Measurements from ENCODE around the gene PTPN1.

GRCh38 chr20:50607850-50608749 is 97.9 kb downstream of the PTPN1 start:
- TF ChIP-seq POLR2AphosphoS5 (IDR thresholded peaks at IDR 0.05; ENCODE audit: low read depth, low read length) (no peak), SPI1 (IDR thresholded peaks at IDR 0.05; ENCODE audit: low read depth, low read length) (no peak), POLR2A (IDR thresholded peaks at IDR 0.05; ENCODE audit: low read depth, low read length) (no peak)
